Neural progenitor cell (in vitro differentiated cells): ENCODE results near the gene ATXN1. TPM values are rescaled to one million over a fixed set of nuclear protein-coding genes. Genes with fewer than 3 reads are reported as not detected.
"Not testable (repeated sequence)": the region's sequence is repeated elsewhere in the genome, so short reads cannot be mapped to it uniquely, and the experiment has no call there.

Experiments used
- DNase-seq: peaks from one replicate; pipeline ENCODE4 v3.0.0-alpha.2; 2016; ENCODE audit warnings: low spot score
- H2AFZ ChIP-seq: fragments of 200-600 bp; sonication (generic); replicated peaks from 2 replicates; pipeline ENCODE4 v1.6.1; 2016; ENCODE audit warnings: antibody characterized with exemption
- H3F3A ChIP-seq: fragments of 200-600 bp; sonication (generic); 2 replicates; pipeline ENCODE4 v1.6.1; 2016; ENCODE audit warnings: antibody characterized with exemption, low read depth
- H3K27ac ChIP-seq: fragments of 200-600 bp; sonication (generic); 2 replicates; pipeline ENCODE4 v1.5.1; 2016; ENCODE audit warnings: mild to moderate bottlenecking
- H3K27me3 ChIP-seq: fragments of 200-600 bp; sonication (generic); 2 replicates; pipeline ENCODE4 v1.6.1; 2016; ENCODE audit warnings: mild to moderate bottlenecking, moderate library complexity
- H3K36me3 ChIP-seq: fragments of 200-600 bp; sonication (generic); 2 replicates; pipeline ENCODE4 v1.5.1; 2016
- H3K4me1 ChIP-seq: fragments of 200-600 bp; sonication (generic); 2 replicates; pipeline ENCODE4 v1.6.1; 2016; ENCODE audit warnings: mixed run types
- H3K4me2 ChIP-seq: fragments of 200-600 bp; sonication (generic); 2 replicates; pipeline ENCODE4 v1.6.1; 2016
- H3K4me3 ChIP-seq: fragments of 200-600 bp; sonication (generic); 2 replicates; pipeline ENCODE4 v1.5.1; 2016
- H3K79me2 ChIP-seq: fragments of 200-600 bp; sonication (generic); 2 replicates; pipeline ENCODE4 v1.6.1; 2016; ENCODE audit warnings: low read depth
- H3K9ac ChIP-seq: fragments of 200-600 bp; sonication (generic); 2 replicates; pipeline ENCODE4 v1.6.1; 2016
- H3K9me3 ChIP-seq: fragments of 200-600 bp; sonication (generic); 2 replicates; pipeline ENCODE4 v1.5.1; 2016; ENCODE audit warnings: low read depth
- H4K20me1 ChIP-seq: fragments of 200-600 bp; sonication (generic); 2 replicates; pipeline ENCODE4 v1.6.1; 2016; ENCODE audit warnings: low read depth
- H3K27ac Mint-ChIP-seq: 3 replicates; pipeline ENCODE4 v1.8.0; 2021; ENCODE audit warnings: mixed read lengths
- H3K27me3 Mint-ChIP-seq: 2 replicates; pipeline ENCODE4 v1.8.0; 2022; ENCODE audit warnings: low read depth, mild to moderate bottlenecking, inconsistent platforms, moderate library complexity, mixed read lengths; ENCODE audit not compliant: insufficient read depth
- H3K36me3 Mint-ChIP-seq: 3 replicates; pipeline ENCODE4 v1.8.0; 2021; ENCODE audit warnings: mixed read lengths
- H3K4me1 Mint-ChIP-seq: 3 replicates; pipeline ENCODE4 v1.8.0; 2021; ENCODE audit warnings: mixed read lengths
- H3K4me3 Mint-ChIP-seq: 3 replicates; pipeline ENCODE4 v1.8.0; 2021; ENCODE audit warnings: mild to moderate bottlenecking, moderate library complexity, mixed read lengths
- H3K9me3 Mint-ChIP-seq: 3 replicates; pipeline ENCODE4 v1.8.0; 2020; ENCODE audit warnings: mixed read lengths
- EZH2 ChIP-seq: fragments of 200-600 bp; sonication (generic); IDR thresholded peaks from 2 replicates; pipeline ENCODE4 v1.6.1; 2017; ENCODE audit warnings: antibody characterized with exemption, mild to moderate bottlenecking, moderate library complexity
- EZH2phosphoT487 ChIP-seq: fragments of 200-600 bp; sonication (generic); IDR thresholded peaks from 2 replicates; pipeline ENCODE4 v1.6.1; 2017; ENCODE audit warnings: antibody characterized with exemption
- total RNA-seq: library from RNA; depleted of rRNA; stranded (reverse); fragments of >200 nt; gene quantifications from 2 replicates; pipeline ENCODE4 v1.2.3, GENCODE V29; 2015; ENCODE audit warnings: low replicate concordance
- TF ChIP-seq, protein P1 (sequence below): fragments of 200-600 bp; sonication (generic); IDR thresholded peaks from 2 replicates; pipeline ENCODE4 v1.5.1; 2017; ENCODE audit warnings: antibody characterized with exemption, mild to moderate bottlenecking

ATXN1 gene
- total RNA-seq, 1 donor from 2014 or later: 3.6 TPM

GRCh38 chr6:16391451-16391912, 369.8 kb downstream of the ATXN1 start:
- H3K9me3 ChIP-seq: no peaks in the 10 kb centered on the region
- H2AFZ ChIP-seq: no peak overlapping the region
- no peak for DNase-seq
- peaks cover 2% of the 10 kb centered on the region for H3K27me3 Mint-ChIP-seq
- no peaks in the 10 kb centered on the region for H3K36me3 ChIP-seq
- H3K27ac ChIP-seq: no peak overlapping the region
- H3K4me3 Mint-ChIP-seq: no peak overlapping the region
- no peaks in the 10 kb centered on the region for H3K79me2 ChIP-seq
- H3K4me3 ChIP-seq: no peak overlapping the region
- no peaks in the 10 kb centered on the region for H3K36me3 Mint-ChIP-seq
- H3F3A ChIP-seq: no peaks in the 10 kb centered on the region
- no peak overlapping the region for H3K9ac ChIP-seq
- peaks cover 9% of the 10 kb centered on the region for H3K4me1 Mint-ChIP-seq
- H4K20me1 ChIP-seq: no peaks in the 10 kb centered on the region
- no peaks in the 10 kb centered on the region for H3K27me3 ChIP-seq
- no peaks in the 10 kb centered on the region for H3K4me1 ChIP-seq
- no peak overlapping the region for H3K27ac Mint-ChIP-seq
- TF ChIP-seq EZH2phosphoT487 (no peak), EZH2 (no peak)
- TF ChIP-seq, protein P1, sequence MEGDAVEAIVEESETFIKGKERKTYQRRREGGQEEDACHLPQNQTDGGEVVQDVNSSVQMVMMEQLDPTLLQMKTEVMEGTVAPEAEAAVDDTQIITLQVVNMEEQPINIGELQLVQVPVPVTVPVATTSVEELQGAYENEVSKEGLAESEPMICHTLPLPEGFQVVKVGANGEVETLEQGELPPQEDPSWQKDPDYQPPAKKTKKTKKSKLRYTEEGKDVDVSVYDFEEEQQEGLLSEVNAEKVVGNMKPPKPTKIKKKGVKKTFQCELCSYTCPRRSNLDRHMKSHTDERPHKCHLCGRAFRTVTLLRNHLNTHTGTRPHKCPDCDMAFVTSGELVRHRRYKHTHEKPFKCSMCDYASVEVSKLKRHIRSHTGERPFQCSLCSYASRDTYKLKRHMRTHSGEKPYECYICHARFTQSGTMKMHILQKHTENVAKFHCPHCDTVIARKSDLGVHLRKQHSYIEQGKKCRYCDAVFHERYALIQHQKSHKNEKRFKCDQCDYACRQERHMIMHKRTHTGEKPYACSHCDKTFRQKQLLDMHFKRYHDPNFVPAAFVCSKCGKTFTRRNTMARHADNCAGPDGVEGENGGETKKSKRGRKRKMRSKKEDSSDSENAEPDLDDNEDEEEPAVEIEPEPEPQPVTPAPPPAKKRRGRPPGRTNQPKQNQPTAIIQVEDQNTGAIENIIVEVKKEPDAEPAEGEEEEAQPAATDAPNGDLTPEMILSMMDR: no peak
- H3K4me2 ChIP-seq: no peak overlapping the region
- H3K9me3 Mint-ChIP-seq: no peaks in the 10 kb centered on the region

DNA sequence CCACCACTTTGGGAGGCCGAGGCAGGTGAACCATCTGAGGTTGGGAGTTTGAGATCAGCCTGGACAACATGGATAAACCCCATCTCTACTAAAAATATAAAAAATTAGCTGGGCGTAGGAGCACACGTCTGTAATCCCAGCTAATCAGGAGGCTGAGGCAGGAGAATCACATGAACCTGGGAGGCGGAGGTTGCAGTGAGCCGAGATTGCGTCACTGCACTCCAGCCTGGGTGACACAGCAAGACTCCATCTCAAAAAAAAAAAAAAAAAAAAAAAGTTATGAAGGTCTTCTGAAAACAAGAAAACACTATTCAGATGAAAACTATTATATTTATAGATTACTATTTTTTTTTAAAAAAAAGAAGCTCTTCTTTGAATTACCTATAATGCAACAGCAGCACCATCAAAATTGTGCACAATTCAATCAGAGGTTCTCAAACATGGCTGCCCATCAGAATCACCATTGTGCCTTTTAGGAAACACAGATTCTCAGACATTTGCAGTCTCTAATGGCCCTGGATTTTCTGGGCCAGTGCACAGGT, 370.3 kb downstream of the ATXN1 start:
- not testable (repeated sequence) for H3K36me3 Mint-ChIP-seq, H3K4me3 ChIP-seq, H3K4me1 Mint-ChIP-seq, H3K36me3 ChIP-seq, H2AFZ ChIP-seq, H3K27ac Mint-ChIP-seq, H3K4me1 ChIP-seq, H3K9me3 ChIP-seq, DNase-seq, H3K9me3 Mint-ChIP-seq, H3K4me3 Mint-ChIP-seq, H3K4me2 ChIP-seq, H3K27me3 ChIP-seq, H3K9ac ChIP-seq, H3F3A ChIP-seq, H3K27ac ChIP-seq, H3K27me3 Mint-ChIP-seq, H3K79me2 ChIP-seq, H4K20me1 ChIP-seq

GRCh38 chr6:16389642-16390041, 371.6 kb downstream of the ATXN1 start:
- no peaks in the 10 kb centered on the region for H3K9me3 Mint-ChIP-seq
- no peak overlapping the region for H2AFZ ChIP-seq
- no peak overlapping the region for H3K4me3 Mint-ChIP-seq
- H3K27ac ChIP-seq: no peak overlapping the region
- no peaks in the 10 kb centered on the region for H3K79me2 ChIP-seq
- H3K4me3 ChIP-seq: no peak overlapping the region
- H3K27me3 Mint-ChIP-seq: peaks cover 2% of the 10 kb centered on the region
- H3K4me1 ChIP-seq: no peaks in the 10 kb centered on the region
- no peak overlapping the region for H3K4me2 ChIP-seq
- no peaks in the 10 kb centered on the region for H3K27me3 ChIP-seq
- no peaks in the 10 kb centered on the region for H3K36me3 Mint-ChIP-seq
- H4K20me1 ChIP-seq: no peaks in the 10 kb centered on the region
- no peaks in the 10 kb centered on the region for H3K36me3 ChIP-seq
- H3K9me3 ChIP-seq: no peaks in the 10 kb centered on the region
- H3K4me1 Mint-ChIP-seq: peaks cover 9% of the 10 kb centered on the region
- no peak overlapping the region for H3K9ac ChIP-seq
- no peak overlapping the region for H3K27ac Mint-ChIP-seq
- DNase-seq: no peak
- no peaks in the 10 kb centered on the region for H3F3A ChIP-seq
- TF ChIP-seq EZH2: no peak
- no peak for TF ChIP-seq EZH2phosphoT487
- TF ChIP-seq, protein P1: no peak

DNA sequence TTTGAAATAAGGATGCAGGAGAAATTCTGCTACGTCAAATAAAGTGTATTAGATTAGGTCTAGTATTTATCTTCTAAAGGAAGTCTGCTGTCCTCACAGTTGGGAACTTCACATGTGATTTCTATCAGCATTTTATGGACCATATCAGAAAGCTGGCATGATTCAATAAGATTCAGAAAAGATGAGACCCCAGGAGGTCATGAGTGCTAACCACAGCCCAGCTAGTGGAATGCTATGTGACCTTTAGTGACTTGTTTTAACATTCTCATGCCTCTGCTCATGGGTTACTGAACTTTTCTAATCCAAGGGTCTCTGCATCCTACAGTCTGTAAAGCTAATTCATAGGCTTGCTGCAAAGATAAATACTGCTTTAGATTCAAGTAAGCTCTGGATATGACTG, 372.8 kb downstream of the ATXN1 start:
- H3F3A ChIP-seq: no peaks in the 10 kb centered on the region
- H3K4me1 ChIP-seq: no peaks in the 10 kb centered on the region
- DNase-seq: no peak
- Mint-ChIP-seq H3K36me3 (no peaks in the 10 kb centered on the region), H3K9me3 (no peaks in the 10 kb centered on the region), H3K4me1 (peaks cover 9% of the 10 kb centered on the region), H3K27me3 (peaks cover 2% of the 10 kb centered on the region), H3K27ac (no peak overlapping the region), H3K4me3 (no peak overlapping the region)
- no peaks in the 10 kb centered on the region for H3K36me3 ChIP-seq
- H3K27me3 ChIP-seq: no peaks in the 10 kb centered on the region
- no peak overlapping the region for H3K9ac ChIP-seq
- no peak overlapping the region for H3K27ac ChIP-seq
- no peaks in the 10 kb centered on the region for H3K9me3 ChIP-seq
- no peaks in the 10 kb centered on the region for H4K20me1 ChIP-seq
- TF ChIP-seq EZH2 (no peak), EZH2phosphoT487 (no peak)
- TF ChIP-seq, protein P1: no peak
- no peak overlapping the region for H3K4me2 ChIP-seq
- H2AFZ ChIP-seq: no peak overlapping the region
- H3K79me2 ChIP-seq: no peaks in the 10 kb centered on the region
- H3K4me3 ChIP-seq: no peak overlapping the region
